ENCODE data around the gene USF1.
A peak's percentile ranks its signal among the peaks of the same experiment; 100 is the strongest.
"Not testable (repeated sequence)": the region's sequence is repeated elsewhere in the genome, so short reads cannot be mapped to it uniquely, and the experiment has no call there.

USF1 gene

GRCh38 chr1:161048949-161049722 lies 3.4 kb upstream of the USF1 start:
- no peak for DNase-seq (ENCODE audit: low spot score)

DNA sequence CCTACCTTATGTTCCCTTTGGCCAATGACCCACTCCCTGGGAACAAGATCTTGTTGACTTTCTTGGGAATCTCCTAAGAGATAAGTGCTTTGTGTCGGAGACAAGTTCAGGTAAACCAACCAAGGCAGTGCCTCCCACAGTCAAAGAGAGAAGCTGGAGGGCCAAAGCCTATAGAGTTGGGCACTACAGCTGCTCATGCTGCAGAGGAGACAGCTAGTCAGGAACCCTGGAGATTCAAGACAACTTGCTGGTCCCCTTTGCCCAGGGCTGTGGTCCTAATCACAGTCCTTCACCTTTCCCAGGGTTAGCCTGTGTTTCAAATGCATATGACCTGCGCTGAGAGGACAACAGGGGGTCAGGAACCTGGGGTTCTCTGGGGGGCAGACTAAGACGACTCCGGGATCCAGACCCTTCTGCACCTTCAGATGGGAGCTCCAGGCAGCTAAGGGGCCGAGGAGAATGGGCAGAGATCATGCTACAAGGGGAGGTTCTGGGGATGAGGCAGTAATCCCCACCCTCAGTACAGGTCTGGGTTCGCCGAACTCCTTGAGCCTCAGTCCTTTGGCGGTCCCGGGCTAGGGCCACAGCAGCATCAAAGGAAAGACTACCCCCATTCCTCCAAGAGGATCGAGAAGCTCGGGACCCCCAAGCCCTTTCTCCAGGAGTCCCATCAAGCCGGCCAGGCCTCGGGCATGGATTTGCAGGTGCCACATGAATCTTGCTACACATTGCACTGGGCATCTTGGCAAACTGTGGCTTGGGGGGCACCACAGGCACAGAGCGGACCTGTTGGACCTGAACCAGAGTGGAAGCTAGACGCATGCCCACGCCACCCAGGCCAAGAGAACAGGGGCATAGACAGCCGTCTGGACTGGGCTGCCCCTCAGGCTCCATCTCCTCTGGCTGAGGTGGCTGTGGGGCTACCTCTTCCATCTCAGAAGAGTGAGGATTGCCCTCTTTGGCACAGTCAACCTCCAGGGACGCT lies 2.0 kb upstream of the USF1 start:
- DNase-seq (ENCODE audit: low spot score), result no peak

DNA sequence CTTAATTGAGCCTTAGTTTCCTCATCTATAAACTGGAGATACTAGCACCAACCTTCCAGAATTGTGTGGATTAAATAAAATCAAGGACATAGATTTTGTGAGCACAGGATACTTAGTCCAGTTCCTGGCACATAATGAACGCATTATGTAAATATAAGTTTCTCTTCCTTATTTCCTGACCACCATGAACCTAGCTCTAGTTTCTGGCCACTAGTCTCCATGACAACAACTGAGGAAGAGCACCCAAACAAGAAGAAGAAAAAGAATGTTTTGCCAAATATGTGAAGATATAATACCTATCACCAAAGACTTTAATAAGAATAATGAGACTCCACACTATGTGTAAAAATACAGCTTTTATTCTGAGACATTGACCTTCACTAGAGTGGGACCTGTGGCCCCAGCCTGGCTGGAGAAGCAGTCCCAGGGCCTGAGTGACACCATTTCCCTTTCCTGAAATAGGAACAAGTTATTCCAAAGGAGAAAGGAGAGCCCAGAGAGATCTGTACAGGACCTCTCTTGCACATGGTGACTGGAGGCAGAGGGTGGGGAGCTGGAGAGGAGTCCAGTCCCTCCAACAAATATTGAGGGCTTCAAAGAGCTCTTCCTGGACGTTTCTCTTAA lies 940 bp upstream of the USF1 start:
- no peak for DNase-seq (ENCODE audit: low spot score)

- DNase-seq (ENCODE audit: low spot score), result peak; percentile 76
Measured at GRCh38 chr1:161044908-161045735, 655 bp downstream of the USF1 start.

DNA sequence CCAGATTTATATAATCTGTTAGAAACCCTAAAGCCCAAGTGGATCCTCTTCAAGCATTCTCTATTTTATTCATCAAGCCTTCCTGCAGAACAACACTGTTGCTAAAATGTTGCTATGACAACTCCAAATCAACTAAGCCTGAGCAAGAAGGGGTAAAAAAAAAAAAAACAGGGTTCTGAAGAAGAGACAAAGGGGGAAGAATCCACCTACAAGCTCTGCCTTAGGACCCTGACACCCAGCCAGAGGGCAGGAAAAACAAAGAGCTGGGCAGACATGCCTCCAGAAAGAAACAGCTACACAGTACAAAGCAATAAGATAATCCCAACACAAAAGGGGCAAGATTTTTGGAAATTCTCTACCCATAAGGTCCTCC lies 1.3 kb downstream of the USF1 start:
- no peak for DNase-seq (ENCODE audit: low spot score)

DNA sequence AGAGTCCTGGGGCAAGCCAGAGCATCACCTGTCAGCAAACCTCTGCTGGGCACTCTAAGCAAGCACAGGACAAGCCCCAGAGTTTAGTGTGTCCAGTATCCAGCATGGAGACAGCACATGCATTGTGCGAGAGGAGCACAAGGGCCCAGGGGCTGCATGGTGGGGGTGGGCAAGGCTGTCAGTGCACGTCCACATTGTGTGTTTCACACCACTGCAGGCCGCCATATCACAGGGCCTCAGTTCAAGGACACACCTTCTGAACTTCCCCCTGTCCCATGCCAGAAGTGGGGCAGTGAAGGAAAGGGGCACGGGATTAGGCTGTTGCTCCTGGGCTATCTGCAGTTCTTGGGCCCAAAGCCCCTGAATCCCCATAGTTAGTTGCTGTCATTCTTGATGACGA lies 6.2 kb downstream of the USF1 start:
- no peak for DNase-seq (ENCODE audit: low spot score)

GRCh38 chr1:161039154-161039545 lies 6.6 kb downstream of the USF1 start:
- no peak for DNase-seq (ENCODE audit: low spot score)

GRCh38 chr1:161038523-161039153 lies 7.1 kb downstream of the USF1 start, which contains the start of gene TSTD1:
TSS of gene TSTD1 (minus strand) at chr1:161038964. CDS start at chr1:161038889, 75 bp downstream.
- DNase-seq (ENCODE audit: low spot score), result peak; percentile 60

DNA sequence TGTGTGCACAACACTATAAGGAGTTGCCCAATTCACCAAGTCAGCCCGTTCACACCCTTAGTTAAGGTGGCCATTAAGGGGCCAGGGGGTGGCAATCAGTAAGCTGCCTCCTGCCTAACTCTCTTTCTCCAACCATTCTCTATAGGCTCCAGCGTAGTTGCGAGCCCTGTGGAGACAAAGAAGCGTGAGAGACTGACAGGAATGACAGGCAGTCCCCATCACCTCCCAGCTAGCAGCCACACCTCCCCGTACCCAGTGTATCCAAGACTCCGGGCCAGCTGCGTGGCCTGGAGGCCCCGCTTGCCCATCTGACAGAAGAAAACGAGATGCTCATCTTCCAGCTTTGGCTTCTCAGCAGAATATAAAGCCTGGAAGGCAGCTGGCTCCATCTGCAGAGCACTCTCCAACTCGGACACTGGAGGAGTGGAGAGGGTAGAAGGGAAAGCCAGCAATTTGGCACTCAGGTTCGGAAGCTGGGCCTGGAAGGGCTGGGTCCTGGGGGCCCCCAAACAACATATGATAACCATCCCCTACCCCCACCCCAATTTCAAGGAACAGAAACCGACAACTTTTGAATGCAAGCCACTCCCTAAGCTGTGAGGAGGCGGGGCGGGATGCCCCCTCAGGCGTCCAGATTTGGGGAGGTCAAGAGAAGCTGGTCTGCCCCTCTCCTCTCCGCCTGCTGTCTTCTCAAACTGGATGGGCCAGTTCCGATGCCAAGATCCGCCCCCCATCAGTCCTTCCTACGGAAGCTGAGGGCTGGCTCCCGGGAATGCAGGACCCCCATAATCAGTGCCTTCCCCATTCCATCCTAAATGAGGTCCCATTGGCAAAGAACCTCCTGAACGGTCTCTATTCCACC lies 7.9 kb downstream of the USF1 start:
- DNase-seq (ENCODE audit: low spot score), result no peak

GRCh38 chr1:161033751-161034150 lies 12.0 kb downstream of the USF1 start:
- no peak for DNase-seq (ENCODE audit: low spot score)

DNA sequence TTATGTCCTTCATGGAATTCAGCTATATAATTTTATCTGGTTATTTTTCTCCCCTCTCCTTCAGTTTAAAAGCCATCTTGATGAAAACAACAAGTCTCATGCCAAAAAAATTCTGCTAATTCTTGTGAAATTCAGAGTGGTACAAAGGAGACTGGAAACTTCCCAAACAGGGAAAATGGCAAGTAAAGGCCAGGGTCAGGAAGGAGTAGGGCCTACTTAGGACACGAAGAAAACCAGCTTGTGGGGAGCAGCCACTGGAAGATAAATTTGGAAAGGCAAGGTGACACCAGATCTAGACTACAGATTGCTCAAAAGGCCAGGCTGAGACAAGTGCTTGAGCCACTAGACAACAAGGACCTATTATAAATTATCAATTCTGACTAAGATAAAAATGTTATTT lies 13.4 kb downstream of the USF1 start:
- no peak for DNase-seq (ENCODE audit: low spot score)

GRCh38 chr1:161031874-161032273 lies 13.9 kb downstream of the USF1 start:
- DNase-seq (ENCODE audit: low spot score), result no peak

- DNase-seq (ENCODE audit: low spot score), result not testable (repeated sequence)
Measured at GRCh38 chr1:161029466-161029865, 16.3 kb downstream of the USF1 start.

- not testable (repeated sequence) for DNase-seq (ENCODE audit: low spot score)
Measured at GRCh38 chr1:161026954-161027353, 18.8 kb downstream of the USF1 start.

GRCh38 chr1:161022432-161022831 lies 23.3 kb downstream of the USF1 start:
- DNase-seq (ENCODE audit: low spot score), result not testable (repeated sequence)

GRCh38 chr1:161021970-161022353 lies 23.8 kb downstream of the USF1 start:
- DNase-seq (ENCODE audit: low spot score), result no peak

GRCh38 chr1:161021165-161021969 lies 24.4 kb downstream of the USF1 start:
- peak; percentile 89 for DNase-seq (ENCODE audit: low spot score)

DNA sequence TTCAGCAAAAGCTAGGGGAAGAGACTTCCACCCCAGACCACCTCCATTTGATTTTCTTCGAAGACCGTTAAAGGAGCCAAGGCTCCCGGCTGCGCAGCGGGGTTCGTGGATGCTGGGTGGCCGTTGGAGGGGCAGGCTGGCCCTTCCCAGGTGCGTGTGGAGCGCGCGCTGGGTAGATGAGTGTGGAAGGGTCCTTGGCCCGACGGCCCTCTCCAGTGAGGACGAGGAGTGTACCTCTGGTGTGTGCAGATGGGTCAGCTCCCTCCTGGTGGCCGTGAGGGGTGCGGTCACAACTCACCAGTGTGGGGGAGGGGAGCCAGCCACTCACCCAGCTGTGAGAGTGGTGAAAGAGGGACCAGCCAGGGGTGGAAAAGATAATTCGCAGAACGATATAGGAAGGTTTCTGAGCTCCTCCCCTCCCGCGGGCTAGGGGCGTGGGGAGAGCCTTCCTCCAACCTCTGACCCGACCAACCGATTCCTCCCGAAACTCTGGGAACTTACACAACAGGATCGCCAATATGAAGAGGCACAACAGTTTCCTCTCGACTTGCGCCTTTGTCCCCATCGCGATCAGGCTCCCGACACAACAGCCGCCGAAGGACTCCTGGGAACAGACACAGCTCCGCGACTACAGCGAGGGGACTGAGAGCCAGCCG lies 25.1 kb downstream of the USF1 start, which contains the start of gene F11R:
TSS of gene F11R (minus strand) at position 644 of the 656 bp plus-strand sequence. CDS start at position 565, 79 bp downstream.
- peak; percentile 79 for DNase-seq (ENCODE audit: low spot score)
